Heart left ventricle (tissue), 13 donors: ENCODE data around the gene ZNG1B.
"Not testable (repeated sequence)": the region's sequence is repeated elsewhere in the genome, so short reads cannot be mapped to it uniquely, and the experiment has no call there.

Experiments
- CTCF ChIP-seq, 12 donors: fragments of 200-600 bp; sonication (generic) in 4 of 12; IDR thresholded peaks; one replicate each; pipeline versions ENCODE4 v1.5.0 to v1.8.0; 2018 to 2022; ENCODE audit warnings: antibody characterized with exemption in 12 of 12, mild to moderate bottlenecking in 5 of 12
- POLR2A ChIP-seq, 2 donors: fragments of 450-650 bp; IDR thresholded peaks; one replicate each; pipeline ENCODE4 v1.6.1; 2017; ENCODE audit warnings: antibody characterized with exemption in 2 of 2, mild to moderate bottlenecking in 2 of 2, moderate library complexity in 2 of 2
- donor health status: ischemic (EF 13 %, LVEDD 7.1; RV severe dilation, severe dysfunction).
- donor health status: DM: no; HTN: yes; CAD: no.
- donor health status: DM: no; HTN: no; CAD: no.
- donor health status: ischemic (EF 25% LVEDD 6.9; RV normal size, moderate dysfunction).
- donor health status: ischemic (EF 25% LVEDD 5.7; RV mildly dilated, moderate dysfunction).
- donor health status: ischemic (EF 35%, LVEDD 5.7; RV mildly dilated, moderate dysfunction).
- donor health status: nonischemic (EF 11% LVEDD 7.7; RV severe dilation, severe dysfunction).
- donor health status: DM: yes; HTN: yes; CAD: no.
- donor health status: PGD.
- donor health status: ischemic (EF 29% LVEDD 5.4; RV normal size, mild dysfunction).
- donor health status: nonischemic (EF 23%, LVEDD 6.1; RV moderate dilation, normal function).

GRCh38 chr2:113499886-113500722 lies 62.6 kb downstream of the ZNG1B start:
- TF ChIP-seq CTCF, POLR2A (IDR thresholded peaks at IDR 0.05): not testable (repeated sequence)
